GM10847 (cell line): ENCODE measurements around the gene KRT12.

Source experiments
- POLR2A ChIP-seq: IDR thresholded peaks from 2 replicates; pipeline ENCODE4 v1.6.1; 2011; ENCODE audit not compliant: insufficient read length; ENCODE audit errors: extremely low read depth

Gene KRT12

GRCh38 chr17:40862985-40863733 lies 3.9 kb downstream of the KRT12 start:
- no peak for TF ChIP-seq POLR2A

GRCh38 chr17:40859536-40859935 lies 7.5 kb downstream of the KRT12 start:
- no peak for TF ChIP-seq POLR2A

GRCh38 chr17:40857535-40857934 lies 9.5 kb downstream of the KRT12 start:
- TF ChIP-seq POLR2A: no peak

- TF ChIP-seq POLR2A: no peak
Observed at GRCh38 chr17:40854175-40854814, 12.7 kb downstream of the KRT12 start.

GRCh38 chr17:40852364-40852763 lies 14.7 kb downstream of the KRT12 start:
- TF ChIP-seq POLR2A: no peak

GRCh38 chr17:40850293-40850972 lies 16.6 kb downstream of the KRT12 start:
- TF ChIP-seq POLR2A: no peak

- no peak for TF ChIP-seq POLR2A
Observed at GRCh38 chr17:40849723-40850122, 17.3 kb downstream of the KRT12 start.

GRCh38 chr17:40848583-40849235 lies 18.3 kb downstream of the KRT12 start:
- no peak for TF ChIP-seq POLR2A

GRCh38 chr17:40846515-40847144 lies 20.4 kb downstream of the KRT12 start:
- no peak for TF ChIP-seq POLR2A

GRCh38 chr17:40844671-40845107 lies 22.3 kb downstream of the KRT12 start:
- no peak for TF ChIP-seq POLR2A

- TF ChIP-seq POLR2A: no peak
Observed at GRCh38 chr17:40843242-40843641, 23.8 kb downstream of the KRT12 start.

- no peak for TF ChIP-seq POLR2A
Observed at GRCh38 chr17:40841246-40841645, 25.8 kb downstream of the KRT12 start.

- no peak for TF ChIP-seq POLR2A
Observed at GRCh38 chr17:40839194-40839593, 27.8 kb downstream of the KRT12 start.

- no peak for TF ChIP-seq POLR2A
Observed at GRCh38 chr17:40836020-40836419, 31.0 kb downstream of the KRT12 start.

GRCh38 chr17:40833882-40834281 lies 33.1 kb downstream of the KRT12 start:
- TF ChIP-seq POLR2A: no peak
